HG03097 (cell line): Measurements from ENCODE around the gene MPL.

Source experiments
- ATAC-seq: cut with Tn5 transposase; IDR thresholded peaks from one replicate; pipeline ENCODE4 v1.9.1; 2021; ENCODE audit not compliant: unreplicated experiment, low FRiP score

Gene MPL

GRCh38 chr1:43402089-43402865 lies 64.7 kb downstream of the MPL start:
- no peak for ATAC-seq
